GM19324 (cell line): ENCODE measurements around the gene LENG9.
"Not testable (repeated sequence)": the region's sequence is repeated elsewhere in the genome, so short reads cannot be mapped to it uniquely, and the experiment has no call there.

Source experiments
- ATAC-seq: cut with Tn5 transposase; IDR thresholded peaks from one replicate; pipeline ENCODE4 v1.9.1; 2021; ENCODE audit warnings: mild to moderate bottlenecking, moderate library complexity; ENCODE audit not compliant: unreplicated experiment, low FRiP score

The LENG9 gene

DNA sequence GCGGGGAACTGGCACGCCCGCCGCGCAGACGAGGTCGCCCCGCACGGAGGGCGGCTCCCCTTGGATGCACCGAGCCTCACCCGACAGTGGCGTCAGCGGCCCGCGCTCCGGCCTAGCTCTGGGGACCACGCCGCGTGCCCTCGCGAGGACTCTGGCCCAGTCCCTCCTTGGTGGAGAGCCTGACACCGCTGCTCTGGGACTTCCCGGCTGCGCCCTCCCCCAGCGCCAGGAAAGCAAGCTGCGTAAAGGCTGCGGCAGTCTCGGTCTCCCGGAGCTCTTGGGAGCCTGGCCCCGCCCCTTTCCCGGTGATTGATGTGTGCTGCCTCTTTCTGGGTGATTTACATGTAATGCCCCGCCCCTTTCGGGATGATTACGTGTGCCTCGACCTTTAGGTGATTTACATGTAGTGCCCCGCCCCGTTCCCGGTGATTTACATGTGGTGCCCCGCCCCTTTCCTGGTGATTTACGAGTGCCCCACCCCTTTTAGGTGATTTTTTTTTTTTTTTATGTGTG lies at the start of gene LENG9:
Gene LENG9, minus strand, starts transcription at position 248 of the 513 bp plus-strand sequence. CDS start 252 bp downstream, outside the sequence.
- ATAC-seq = peak; percentile 63

DNA sequence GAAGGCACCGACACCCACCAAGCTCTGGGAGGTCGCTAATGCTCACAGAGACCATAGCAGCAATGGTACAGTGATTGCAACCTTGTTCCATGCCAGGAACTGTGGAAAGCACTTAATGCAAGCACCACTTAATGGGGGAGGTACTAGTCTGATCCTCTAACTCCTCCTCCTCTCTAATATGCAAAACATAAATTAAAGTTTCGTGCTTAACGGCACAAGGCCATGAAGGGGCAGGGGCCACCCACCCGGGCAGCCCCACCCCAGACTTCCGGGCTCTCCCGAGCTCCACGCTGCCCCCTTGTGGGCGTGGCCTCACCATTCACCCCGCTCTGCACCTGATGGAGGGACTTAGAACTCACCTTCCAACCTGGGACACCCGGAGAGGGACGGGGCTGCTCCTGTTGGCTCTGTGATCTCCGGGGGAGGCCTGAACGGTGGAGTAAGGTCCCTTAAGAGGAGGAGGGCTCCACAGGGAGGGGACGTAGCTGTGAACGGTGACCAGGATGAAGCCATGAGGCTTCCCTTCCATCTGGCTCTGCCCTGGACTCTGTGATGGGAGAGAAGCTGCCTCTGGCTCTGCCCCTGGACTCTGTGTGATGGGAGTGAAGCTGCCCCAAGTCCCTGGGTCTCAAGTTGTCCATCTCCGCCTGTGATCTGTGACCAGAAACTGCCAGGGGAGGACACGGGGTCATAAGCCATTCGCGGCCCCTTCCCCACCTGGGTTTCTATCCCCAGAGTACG lies 45.8 kb upstream of the LENG9 start:
- not testable (repeated sequence) for ATAC-seq

DNA sequence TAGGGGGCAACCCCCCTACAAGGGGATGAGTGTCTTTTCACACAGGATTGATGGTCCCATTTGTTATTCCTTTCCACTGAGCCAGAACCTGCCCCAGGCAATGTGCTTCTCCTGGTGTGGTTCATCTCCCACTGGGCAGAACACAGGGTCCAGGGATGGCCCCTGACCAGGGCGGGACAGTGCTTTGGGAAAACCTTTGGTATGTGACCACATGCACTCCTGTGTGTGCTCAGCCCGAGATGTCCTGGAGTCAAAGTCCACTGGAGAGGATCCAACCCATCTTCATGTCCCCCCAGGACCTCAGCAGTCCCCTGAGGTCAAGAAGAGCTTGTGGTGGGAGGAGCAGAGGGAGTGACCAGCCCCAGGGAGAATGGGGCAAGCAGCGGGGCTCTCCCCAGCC lies 44.9 kb upstream of the LENG9 start:
- ATAC-seq = not testable (repeated sequence)

DNA sequence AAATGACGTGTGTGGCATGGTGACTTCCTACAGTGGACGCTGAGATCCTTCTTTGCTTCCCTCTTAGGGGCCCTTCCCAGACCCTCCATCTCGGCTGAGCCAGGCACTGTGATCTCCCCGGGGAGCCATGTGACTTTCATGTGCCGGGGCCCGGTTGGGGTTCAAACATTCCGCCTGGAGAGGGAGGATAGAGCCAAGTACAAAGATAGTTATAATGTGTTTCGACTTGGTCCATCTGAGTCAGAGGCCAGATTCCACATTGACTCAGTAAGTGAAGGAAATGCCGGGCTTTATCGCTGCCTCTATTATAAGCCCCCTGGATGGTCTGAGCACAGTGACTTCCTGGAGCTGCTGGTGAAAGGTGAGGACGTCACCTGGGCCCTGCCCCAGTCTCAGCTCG lies 44.2 kb upstream of the LENG9 start:
- no peak for ATAC-seq

DNA sequence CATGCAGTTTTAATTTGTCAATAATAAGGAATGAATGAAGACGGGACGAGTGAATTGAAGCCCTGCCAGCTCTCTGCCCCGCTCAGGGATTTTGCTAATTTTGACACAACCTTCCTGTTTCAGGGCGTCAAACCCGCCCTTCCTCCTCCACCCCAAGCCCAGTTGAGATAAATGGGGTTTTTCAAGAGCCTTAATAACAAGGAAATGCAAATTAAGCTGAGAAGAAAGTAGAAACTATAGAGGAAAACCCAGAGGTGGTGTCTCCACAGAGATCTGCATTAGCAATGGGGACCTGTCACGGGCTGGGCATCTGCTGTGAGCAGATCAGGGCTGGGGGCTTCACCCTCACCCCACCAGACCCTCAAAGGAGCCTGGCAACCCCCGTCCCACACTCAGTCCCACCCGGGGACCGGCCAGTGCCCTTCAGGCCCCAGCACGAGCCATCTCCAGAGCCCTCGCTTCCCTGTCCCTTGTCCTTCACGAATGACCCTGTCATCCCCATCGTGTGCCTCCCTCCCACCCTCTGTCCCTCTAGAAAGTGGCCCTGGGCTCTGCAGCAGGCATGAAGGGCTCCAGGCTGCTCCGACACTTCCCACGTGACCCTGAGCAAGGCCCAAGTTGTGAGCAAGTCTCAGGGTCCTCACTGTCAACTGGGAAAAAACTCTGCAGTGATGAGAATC lies 43.6 kb upstream of the LENG9 start:
- ATAC-seq = not testable (repeated sequence)

DNA sequence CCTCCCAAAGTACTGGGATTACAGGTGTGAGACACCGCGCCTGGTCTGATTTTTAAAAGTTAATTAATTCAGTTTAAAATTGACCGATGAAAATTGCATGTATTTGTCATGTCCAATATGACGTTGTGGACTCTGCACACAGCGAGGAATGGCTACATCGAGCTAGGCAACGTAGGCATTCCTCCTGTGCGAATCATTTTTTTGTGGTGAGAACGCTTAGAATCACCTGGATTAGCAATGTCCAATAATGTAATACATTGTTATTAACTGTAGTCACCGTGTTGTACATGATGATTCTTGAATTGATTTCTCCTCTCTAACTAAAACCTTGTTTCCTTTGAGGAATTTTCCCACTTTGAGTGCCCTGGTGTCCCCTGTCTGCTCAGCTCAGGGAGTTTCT lies 42.5 kb upstream of the LENG9 start:
- no peak for ATAC-seq

DNA sequence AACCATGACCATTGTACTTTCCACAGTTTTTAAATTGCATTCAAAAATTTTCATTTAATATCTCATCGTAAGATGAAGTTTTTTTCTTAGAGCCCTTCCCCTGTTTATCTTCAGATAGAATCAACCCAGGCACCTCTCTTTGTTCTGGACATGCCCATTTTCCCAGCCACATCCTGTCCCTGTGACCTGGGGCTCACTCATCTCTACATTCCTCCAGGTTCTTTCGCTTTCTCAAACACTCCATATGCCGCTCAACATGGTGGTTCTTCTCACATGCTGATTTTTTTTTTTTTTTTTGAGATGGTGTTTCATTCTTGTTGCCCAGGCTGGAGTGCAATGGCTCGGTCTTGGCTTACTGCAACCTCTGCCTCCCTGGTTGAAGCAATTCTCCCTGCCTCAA lies 42.0 kb upstream of the LENG9 start:
- ATAC-seq = not testable (repeated sequence)

DNA sequence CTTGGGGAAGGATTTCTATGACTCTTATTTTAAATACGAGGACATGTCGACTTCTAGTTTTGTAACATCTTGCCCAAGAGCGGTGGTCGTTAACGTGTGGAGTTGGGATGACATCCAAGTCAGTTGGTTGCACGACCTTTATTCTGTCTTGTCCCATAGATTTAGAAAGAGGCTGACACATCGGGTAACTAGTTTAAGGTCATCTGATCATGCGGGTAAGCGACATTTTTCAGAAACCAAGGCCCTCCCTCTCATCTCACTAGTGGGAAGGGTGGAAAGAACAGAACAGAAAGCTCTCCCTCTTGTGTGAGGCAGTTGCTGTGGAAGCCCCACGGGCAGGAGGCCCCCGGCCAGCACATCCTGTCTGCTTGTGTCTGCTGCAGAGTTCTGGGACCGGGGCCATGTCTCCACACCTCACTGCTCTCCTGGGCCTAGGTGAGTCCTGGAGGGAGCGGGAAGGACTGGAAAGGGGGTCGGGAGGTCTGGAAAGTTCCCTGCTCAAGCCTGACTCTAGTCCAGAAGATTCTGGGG lies 39.0 kb upstream of the LENG9 start, which contains the start of gene LAIR2:
Gene LAIR2, plus strand, starts transcription at position 314 of the 531 bp plus-strand sequence. Its CDS starts 88 bp downstream, at position 402.
- no peak for ATAC-seq

DNA sequence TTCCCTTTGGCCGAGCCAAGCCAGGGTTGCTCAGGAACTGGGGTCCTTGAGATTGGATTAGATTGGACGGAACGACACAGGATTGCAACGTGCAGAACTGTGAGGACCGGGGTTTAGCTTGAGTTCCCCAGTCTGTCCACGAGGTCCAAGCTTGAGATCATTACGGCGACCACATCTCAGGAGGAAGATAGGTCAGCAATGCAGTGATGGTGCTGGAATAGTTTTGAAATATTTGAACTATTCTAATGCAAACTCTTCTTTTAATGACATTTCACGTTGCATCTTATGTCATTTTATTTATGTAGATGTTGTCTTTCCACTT lies 34.8 kb upstream of the LENG9 start:
- not testable (repeated sequence) for ATAC-seq

DNA sequence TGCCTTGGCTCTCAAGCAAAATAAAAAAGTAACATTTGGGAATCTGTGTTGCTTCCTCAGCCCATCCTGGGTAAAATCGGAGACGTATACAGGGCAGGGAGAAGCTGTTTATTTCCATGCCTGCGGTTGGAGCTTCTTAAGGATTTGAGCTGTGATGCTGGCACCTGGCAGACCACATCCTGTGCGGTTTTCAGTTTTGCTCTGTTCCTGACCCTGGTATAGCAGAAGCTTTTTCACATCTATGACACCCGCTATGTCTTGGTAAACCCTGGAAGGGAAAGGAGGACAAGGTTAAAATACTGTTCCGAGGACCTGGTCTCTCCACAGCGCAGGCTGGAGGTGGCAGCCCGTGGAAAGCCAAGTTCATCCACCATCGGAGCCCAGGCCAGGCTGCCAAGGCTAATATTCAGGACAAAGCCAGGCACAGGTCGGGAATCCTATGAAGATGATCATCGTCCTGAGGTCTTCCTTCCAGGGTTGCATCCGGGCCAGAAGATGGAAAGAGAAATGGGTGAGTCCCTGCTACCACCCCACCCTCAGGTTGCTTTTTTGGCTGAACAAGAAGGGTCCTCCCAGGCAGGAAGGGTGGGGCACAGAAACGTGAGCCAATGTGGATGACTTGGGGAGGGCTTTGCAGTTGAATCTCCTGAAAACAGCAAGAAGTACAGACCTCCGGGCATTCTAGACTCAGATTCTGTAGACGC lies 34.3 kb upstream of the LENG9 start:
- ATAC-seq = not testable (repeated sequence)

DNA sequence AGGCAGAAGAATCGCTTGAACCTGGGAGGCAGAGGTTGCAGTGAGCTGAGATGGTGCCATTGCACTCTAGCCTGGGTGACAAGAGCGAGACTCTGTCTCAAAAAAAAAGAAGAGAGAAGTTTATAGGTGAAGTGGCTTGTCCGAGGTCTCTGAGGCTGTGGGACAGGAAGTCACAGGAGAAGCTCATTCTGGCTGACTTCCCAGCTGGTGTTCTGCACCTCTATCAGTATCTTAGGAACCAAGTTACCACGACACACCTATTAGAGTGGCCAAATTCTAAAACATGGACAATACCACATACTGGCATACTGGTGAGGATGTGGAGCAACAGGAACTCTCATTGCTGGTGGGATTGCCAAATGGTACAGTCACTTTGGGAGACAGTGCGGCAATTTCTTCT lies 31.7 kb upstream of the LENG9 start:
- not testable (repeated sequence) for ATAC-seq

DNA sequence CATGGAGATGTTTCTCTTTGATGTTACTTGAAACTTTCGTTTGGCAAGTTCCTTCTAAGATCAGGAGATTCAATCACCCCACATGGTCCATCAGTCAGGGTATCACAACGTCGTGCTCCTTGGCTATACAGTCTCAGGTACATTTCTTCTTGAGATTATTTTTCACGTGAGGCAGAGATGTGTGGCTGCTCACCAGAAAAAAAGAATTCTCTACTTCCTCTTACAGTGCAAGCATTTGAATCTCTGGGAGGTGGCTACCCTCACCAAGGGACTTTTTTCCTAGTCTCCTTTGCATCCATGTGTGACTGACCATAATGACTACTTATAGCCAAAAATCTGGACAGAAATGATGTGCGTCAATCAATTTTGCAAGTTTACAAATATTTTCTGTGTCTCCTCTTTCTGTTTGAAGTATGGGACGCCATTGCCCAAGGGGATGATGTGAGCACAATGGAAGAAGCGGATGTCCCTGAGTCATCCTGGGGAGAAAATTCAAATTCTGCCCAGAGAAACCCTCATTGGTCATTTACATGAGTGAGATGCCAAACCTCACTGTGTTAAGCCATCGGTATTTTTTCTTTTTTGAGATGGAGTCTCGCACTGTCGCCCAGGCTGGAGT lies 30.5 kb upstream of the LENG9 start:
- no peak for ATAC-seq

DNA sequence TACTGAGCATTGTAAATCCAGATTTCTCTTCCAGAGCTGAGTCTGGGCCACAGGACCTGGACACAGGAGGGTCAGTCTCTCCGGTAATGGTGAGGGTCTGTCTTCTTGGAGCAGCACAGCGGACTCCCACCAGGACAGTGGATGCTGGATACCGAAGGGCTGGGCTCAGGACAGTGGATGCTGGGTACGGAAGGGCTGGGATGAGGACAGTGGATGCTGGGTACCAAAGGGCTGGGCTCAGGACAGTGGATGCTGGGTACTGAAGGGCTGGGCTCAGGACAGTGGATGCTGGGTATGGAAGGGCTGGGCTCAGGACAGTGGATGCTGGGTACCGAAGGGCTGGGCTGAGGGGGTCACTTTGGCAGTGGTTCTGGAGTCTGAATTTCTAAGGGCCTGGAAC lies 29.5 kb upstream of the LENG9 start:
- ATAC-seq = not testable (repeated sequence)

DNA sequence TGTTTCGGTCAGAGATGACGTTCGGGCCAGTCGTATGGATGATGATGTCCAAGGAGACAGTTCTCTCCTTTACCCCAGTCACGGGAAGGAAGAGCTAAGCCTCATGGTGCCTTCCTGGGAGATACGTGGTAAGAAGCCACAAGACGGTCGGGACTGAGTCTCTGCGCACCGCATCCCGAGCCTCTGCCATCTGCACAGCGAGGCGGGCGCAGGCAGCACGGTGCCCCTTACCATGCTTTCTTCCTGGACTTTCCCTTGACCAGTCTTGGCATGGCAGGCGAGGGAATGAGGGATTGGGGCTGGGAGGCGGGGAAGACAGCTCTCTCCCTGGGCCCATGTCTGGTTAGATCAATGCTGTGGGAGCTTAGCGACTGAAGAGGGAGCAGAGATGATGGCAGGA lies 29.0 kb upstream of the LENG9 start:
- ATAC-seq = no peak

DNA sequence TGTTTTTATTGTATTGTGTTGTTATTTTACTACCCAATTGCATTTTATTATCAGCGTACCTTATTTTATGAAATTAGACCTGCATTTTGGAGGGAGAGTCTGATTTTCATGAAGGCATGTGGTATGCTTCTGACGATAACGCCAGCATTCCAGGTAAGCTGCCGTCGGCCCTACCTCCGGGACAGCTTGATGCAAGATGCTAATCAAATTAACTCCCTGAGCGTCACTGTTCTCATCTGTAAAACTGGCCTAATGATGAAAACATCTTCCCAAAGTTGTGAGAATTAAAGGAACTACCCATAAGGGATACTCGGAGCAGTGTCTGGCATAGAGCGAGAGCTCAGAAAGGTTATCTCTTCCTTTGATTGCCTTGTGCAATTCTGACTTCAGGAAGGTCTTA lies 26.2 kb upstream of the LENG9 start:
- no peak for ATAC-seq

DNA sequence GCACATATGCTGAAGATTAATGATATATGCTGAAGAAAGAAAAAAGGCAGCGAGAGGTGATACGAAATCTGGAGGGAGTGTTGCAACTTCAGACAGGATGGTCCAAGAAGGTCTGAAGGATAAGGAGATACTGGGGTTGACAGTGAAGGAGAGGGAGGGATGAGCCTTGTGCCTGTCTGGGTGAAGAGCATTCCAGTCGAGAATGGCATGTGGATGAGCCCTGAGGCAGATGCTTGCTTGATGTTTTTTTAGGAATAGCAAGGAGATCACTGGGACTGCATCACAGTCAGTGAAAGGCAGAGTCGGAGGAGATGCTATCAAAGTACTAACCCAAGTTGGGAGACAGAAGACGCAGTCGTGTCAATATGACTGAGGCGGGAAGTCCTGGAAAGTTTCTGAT lies 25.8 kb upstream of the LENG9 start:
- ATAC-seq = no peak

DNA sequence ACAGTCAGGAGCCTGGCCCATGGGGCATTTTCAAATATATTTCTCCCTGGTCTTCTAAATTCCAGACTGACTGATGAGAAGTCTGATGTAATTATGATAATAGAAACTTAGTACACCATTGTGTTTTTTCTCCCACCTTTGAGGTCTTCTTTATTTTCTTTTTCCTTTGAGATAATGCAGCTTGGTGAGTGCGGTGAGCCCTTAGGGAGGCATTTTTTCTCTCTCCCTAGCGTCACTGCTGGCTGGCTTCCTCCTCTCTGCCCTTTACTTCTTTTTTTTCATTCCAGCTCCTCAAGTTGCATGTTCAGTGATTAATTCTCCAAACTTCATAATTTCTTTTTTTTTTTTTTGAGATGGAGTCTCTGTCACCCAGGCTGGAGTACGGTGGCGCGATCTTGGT lies 22.3 kb upstream of the LENG9 start:
- ATAC-seq = no peak

DNA sequence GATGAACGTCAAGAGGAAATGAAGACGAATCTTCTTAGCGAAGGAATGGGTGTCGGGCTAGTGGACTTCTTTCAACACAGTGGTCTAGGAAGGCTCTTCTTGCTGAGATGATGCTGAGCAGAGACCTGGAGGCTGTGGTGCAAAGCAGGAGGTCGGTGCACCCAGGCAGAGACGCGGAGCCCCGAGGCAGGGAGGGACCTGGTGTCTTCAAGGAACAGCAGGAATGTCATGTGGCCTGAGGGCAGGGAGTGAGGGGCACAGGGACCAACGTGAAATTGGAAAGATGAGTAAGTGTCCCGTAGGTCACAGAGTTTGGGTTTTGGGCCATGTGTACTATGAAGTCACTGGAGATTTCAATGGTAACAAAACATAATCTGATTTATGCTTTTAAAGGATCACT lies 20.9 kb upstream of the LENG9 start:
- no peak for ATAC-seq

DNA sequence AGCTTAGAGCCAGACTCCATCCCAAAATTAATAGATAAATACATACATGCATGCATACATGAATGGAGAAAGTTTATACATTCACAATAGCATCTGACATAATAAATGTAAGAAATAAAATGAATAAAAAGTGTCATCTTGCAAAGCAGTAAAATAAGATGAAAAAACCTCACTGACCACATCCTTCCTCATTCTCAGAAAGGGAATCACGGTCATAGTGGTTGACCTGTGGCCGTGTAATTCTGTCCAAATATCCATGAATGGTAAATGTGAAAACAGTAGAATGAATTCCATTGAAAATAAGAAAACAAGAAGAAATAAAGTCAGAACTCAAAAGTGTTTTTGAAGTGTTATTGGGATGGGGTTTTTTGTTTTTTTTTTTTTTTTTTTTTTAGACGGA lies 19.3 kb upstream of the LENG9 start:
- no peak for ATAC-seq

DNA sequence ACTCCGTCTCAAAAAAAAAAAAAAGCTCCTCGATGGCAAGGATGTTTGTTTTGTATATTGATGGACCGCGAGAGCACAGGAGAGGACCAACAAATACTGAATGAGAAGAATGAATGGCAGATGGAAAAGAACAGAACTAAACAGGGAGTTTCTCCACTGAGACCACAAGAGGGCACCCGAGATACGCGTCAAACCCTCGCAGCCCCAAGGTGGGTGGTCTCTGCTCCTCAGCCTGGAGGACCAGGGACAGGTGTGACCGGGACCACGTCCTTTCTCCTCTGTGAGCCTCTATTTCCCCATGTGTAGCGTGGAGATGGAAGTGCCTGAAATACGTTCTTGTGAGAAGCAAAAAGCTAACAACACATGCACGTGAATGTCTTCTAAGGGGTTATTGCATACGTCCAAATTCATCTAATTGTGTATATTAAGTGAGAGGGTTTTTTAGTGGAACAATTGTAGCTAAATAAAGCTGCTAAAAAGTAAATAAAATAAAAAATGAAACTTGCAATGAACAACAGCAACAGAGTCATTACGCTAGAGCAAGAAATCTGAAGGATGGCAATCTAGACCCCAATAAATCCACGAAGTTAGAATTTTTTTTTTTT lies 17.9 kb upstream of the LENG9 start:
- ATAC-seq = no peak
